HL-60 (cell line): Measurements from ENCODE around the gene GPHA2.

Experiments used
- DNase-seq, 2 experiments: peaks; one replicate each; pipeline ENCODE4 v3.0.0-alpha.2; 2010 to 2020; ENCODE audit warnings: low read depth in 1 of 2, low spot score in 1 of 2
- H3K27ac ChIP-seq: fragments of 250-450 bp; sonication (Bioruptor Pico); replicated peaks from 2 replicates; pipeline ENCODE4 v1.5.1; 2020; ENCODE audit warnings: mild to moderate bottlenecking, moderate library complexity
- H3K27me3 ChIP-seq: fragments of 250-450 bp; sonication (Bioruptor Pico); 2 replicates; pipeline ENCODE4 v1.5.1; 2021; ENCODE audit warnings: mild to moderate bottlenecking, moderate library complexity; ENCODE audit not compliant: insufficient read depth, poor library complexity, severe bottlenecking
- H3K4me3 ChIP-seq: replicated peaks from 2 replicates; pipeline ENCODE4 v1.5.1; 2011; ENCODE audit warnings: mild to moderate bottlenecking, control low read depth, low read length; ENCODE audit not compliant: insufficient read depth
- GABPA ChIP-seq: IDR thresholded peaks from 2 replicates; pipeline ENCODE4 v1.6.1; 2012; ENCODE audit warnings: low read depth
- POLR2AphosphoS5 ChIP-seq: IDR thresholded peaks from 2 replicates; pipeline ENCODE4 v1.6.1; 2012; ENCODE audit warnings: low read depth
- SPI1 ChIP-seq: IDR thresholded peaks from 2 replicates; pipeline ENCODE4 v1.6.1; 2012; ENCODE audit warnings: low read depth, mild to moderate bottlenecking, borderline replicate concordance
- TF ChIP-seq, protein P1 (sequence below): IDR thresholded peaks from one replicate; pipeline ENCODE4 v1.5.1; 2011; ENCODE audit warnings: low read length, control low read depth, inconsistent platforms; ENCODE audit not compliant: insufficient read depth
- TF ChIP-seq, protein P2 (sequence below): IDR thresholded peaks from 2 replicates; pipeline ENCODE4 v1.6.1; 2012; ENCODE audit warnings: low read depth; ENCODE audit not compliant: insufficient replicate concordance

Gene GPHA2

DNA sequence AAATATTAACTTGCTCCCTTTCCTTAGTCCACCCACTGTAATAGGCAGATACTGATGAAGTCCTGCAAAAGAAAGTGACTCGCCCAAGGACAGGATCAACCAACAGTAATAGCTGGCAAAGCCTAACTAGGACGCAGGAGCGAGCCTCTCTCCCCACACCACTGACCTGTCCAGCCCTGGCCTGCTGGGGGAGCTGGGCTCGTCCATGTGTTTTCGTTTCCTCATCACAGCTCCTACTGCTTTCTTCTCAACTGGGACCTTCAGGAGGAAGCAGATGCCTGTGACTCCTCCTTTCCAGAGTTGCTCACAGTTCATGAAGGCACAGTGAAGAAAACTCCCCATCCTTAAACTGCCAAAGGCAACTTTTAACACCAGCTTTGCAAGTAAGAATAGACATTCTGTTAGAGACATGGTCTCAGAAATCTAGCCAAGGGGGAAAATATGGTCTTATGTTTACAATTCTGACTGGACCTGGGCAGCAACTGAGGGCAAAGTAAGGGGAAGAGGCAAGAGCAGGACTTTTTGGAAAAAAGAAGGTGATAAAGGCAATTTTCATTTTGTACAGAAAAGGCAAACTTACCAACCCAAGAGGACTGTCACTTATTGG, 11.6 kb upstream of the GPHA2 start:
- TF ChIP-seq SPI1 = no peak
- TF ChIP-seq, protein P1, sequence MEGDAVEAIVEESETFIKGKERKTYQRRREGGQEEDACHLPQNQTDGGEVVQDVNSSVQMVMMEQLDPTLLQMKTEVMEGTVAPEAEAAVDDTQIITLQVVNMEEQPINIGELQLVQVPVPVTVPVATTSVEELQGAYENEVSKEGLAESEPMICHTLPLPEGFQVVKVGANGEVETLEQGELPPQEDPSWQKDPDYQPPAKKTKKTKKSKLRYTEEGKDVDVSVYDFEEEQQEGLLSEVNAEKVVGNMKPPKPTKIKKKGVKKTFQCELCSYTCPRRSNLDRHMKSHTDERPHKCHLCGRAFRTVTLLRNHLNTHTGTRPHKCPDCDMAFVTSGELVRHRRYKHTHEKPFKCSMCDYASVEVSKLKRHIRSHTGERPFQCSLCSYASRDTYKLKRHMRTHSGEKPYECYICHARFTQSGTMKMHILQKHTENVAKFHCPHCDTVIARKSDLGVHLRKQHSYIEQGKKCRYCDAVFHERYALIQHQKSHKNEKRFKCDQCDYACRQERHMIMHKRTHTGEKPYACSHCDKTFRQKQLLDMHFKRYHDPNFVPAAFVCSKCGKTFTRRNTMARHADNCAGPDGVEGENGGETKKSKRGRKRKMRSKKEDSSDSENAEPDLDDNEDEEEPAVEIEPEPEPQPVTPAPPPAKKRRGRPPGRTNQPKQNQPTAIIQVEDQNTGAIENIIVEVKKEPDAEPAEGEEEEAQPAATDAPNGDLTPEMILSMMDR = no peak
- TF ChIP-seq GABPA = no peak
- TF ChIP-seq POLR2AphosphoS5 = no peak
- TF ChIP-seq, protein P2, sequence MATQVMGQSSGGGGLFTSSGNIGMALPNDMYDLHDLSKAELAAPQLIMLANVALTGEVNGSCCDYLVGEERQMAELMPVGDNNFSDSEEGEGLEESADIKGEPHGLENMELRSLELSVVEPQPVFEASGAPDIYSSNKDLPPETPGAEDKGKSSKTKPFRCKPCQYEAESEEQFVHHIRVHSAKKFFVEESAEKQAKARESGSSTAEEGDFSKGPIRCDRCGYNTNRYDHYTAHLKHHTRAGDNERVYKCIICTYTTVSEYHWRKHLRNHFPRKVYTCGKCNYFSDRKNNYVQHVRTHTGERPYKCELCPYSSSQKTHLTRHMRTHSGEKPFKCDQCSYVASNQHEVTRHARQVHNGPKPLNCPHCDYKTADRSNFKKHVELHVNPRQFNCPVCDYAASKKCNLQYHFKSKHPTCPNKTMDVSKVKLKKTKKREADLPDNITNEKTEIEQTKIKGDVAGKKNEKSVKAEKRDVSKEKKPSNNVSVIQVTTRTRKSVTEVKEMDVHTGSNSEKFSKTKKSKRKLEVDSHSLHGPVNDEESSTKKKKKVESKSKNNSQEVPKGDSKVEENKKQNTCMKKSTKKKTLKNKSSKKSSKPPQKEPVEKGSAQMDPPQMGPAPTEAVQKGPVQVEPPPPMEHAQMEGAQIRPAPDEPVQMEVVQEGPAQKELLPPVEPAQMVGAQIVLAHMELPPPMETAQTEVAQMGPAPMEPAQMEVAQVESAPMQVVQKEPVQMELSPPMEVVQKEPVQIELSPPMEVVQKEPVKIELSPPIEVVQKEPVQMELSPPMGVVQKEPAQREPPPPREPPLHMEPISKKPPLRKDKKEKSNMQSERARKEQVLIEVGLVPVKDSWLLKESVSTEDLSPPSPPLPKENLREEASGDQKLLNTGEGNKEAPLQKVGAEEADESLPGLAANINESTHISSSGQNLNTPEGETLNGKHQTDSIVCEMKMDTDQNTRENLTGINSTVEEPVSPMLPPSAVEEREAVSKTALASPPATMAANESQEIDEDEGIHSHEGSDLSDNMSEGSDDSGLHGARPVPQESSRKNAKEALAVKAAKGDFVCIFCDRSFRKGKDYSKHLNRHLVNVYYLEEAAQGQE = no peak
- Histone ChIP-seq H3K27me3 (peaks cover 9% of the 10 kb centered on the region), H3K4me3 (no peak overlapping the region), H3K27ac (no peak overlapping the region)
- no peak for DNase-seq

DNA sequence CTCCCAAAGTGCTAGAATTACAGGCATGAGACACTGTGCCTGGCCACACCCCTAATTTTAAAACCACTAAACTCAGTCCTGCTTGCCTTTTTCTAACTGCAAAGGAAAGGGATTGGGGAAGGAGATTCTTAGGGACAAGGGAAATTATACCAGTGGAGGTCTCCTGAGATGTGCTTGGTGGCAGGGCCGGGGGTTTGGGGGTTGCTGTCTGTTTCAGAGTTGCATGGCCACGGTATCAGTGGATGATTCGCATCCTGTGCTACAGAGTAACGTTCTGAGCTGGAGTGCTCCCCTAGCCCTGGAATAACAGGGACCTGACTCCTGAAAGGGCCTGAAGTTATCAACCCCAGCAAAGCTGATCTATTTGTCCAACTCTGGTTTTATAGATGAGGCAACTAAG, 846 bp upstream of the GPHA2 start:
- TF ChIP-seq, protein P2 = no peak
- TF ChIP-seq POLR2AphosphoS5 = no peak
- TF ChIP-seq, protein P1 = no peak
- TF ChIP-seq SPI1 = no peak
- no peak for TF ChIP-seq GABPA
- no peak for DNase-seq
- no peaks in the 10 kb centered on the region for H3K27me3 ChIP-seq
- H3K27ac ChIP-seq = no peak overlapping the region
- no peak overlapping the region for H3K4me3 ChIP-seq

DNA sequence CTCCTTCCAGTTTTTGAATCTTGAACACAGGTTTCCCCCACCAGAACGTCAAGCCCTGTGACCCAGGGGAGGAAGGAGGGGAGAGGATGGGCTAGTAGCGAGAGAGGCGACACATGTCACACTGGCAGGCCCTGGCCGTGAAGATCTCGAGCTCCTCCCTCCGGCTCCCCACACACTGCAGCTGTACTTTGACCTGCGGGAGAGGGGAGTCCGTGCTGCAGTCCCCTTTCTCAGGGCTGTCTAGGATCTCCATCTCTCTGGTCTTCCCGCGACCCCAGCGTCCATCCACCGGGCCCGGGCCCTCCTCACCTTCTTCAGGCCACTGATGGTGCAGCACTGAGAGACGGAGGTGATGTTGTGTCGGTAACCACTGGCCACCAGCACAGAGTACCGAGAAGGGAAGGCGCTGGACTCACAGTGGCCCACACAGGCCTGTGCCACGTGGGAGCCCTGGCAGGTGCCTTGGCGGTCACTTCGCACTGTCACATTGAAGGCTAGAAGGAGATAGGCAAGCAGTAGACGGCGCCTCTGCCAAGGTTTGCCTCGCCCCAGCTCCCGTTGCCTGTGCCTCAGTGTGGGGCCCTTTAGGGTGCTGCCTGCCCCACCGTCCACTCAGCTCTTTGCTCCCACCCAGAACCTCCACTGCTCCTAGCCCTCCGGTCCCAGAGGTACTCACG, 873 bp downstream of the GPHA2 start:
- H3K27me3 ChIP-seq = no peaks in the 10 kb centered on the region
- H3K27ac ChIP-seq = no peak overlapping the region
- DNase-seq = peak in 1 of 2 experiments; percentile 11
- TF ChIP-seq GABPA (no peak), SPI1 (no peak), POLR2AphosphoS5 (no peak)
- TF ChIP-seq, protein P2 = no peak
- TF ChIP-seq, protein P1 = no peak
- H3K4me3 ChIP-seq = no peak overlapping the region
